Mesenchymal stem cell (in vitro differentiated cells and primary cell): ENCODE results near the gene CDRT4.

Experiments used
- DNase-seq: peaks from one replicate; pipeline ENCODE4 v3.0.0-alpha.2; 2013
- H2AFZ ChIP-seq: one replicate; pipeline ENCODE4 v1.6.1; 2013; ENCODE audit warnings: low read depth, mild to moderate bottlenecking, control low read depth, inconsistent platforms, low read length, moderate library complexity
- H2AK5ac ChIP-seq: 2 replicates; pipeline ENCODE4 v1.6.1; 2013; ENCODE audit warnings: low read length, moderate library complexity, mild to moderate bottlenecking, inconsistent platforms; ENCODE audit not compliant: severe bottlenecking
- H2BK120ac ChIP-seq: one replicate; pipeline ENCODE4 v1.6.1; 2013; ENCODE audit warnings: low read depth, mild to moderate bottlenecking, inconsistent platforms, low read length, moderate library complexity
- H2BK12ac ChIP-seq, 2 experiments: one replicate each; pipeline ENCODE4 v1.6.1; 2013; ENCODE audit warnings: inconsistent platforms in 2 of 2, low read length in 2 of 2, mild to moderate bottlenecking in 2 of 2, moderate library complexity in 2 of 2, control low read depth in 1 of 2
- H2BK15ac ChIP-seq: one replicate; pipeline ENCODE4 v1.6.1; 2013; ENCODE audit warnings: mild to moderate bottlenecking, low read depth, inconsistent platforms; ENCODE audit not compliant: poor library complexity, severe bottlenecking
- H2BK5ac ChIP-seq: 2 replicates; pipeline ENCODE4 v1.6.1; 2013; ENCODE audit warnings: low read depth, mild to moderate bottlenecking, low read length, control low read depth, inconsistent platforms; ENCODE audit not compliant: poor library complexity, severe bottlenecking
- H3K14ac ChIP-seq, 2 experiments: one replicate each; pipeline ENCODE4 v1.6.1; 2013; ENCODE audit warnings: inconsistent platforms in 2 of 2, low read length in 2 of 2, control low read depth in 1 of 2, mild to moderate bottlenecking in 1 of 2, moderate library complexity in 1 of 2
- H3K18ac ChIP-seq, 2 experiments: one replicate each; pipeline ENCODE4 v1.6.1; 2013; ENCODE audit warnings: inconsistent platforms in 2 of 2, low read length in 2 of 2, control low read depth in 1 of 2, low read depth in 1 of 2, mild to moderate bottlenecking in 1 of 2
- H3K23ac ChIP-seq, 2 experiments: one replicate each; pipeline ENCODE4 v1.6.1; 2013; ENCODE audit warnings: inconsistent platforms in 2 of 2, low read length in 2 of 2, mild to moderate bottlenecking in 2 of 2, moderate library complexity in 2 of 2, control low read depth in 1 of 2
- H3K27ac ChIP-seq: 2 replicates; pipeline ENCODE4 v1.5.1; 2013; ENCODE audit warnings: mild to moderate bottlenecking, moderate library complexity, low read length, control low read depth, inconsistent platforms; ENCODE audit not compliant: poor library complexity, severe bottlenecking
- H3K27me3 ChIP-seq, 2 experiments: 2 replicates each; pipeline versions ENCODE4 v1.6.1 to v1.7.0; 2013; ENCODE audit warnings: low read length in 2 of 2, mild to moderate bottlenecking in 2 of 2, moderate library complexity in 2 of 2, control low read depth in 1 of 2, inconsistent platforms in 1 of 2; ENCODE audit not compliant: control insufficient read depth in 1 of 2, insufficient read depth in 1 of 2
- H3K36me3 ChIP-seq, 2 experiments: 2 replicates each; pipeline versions ENCODE4 v1.6.1 to v1.7.0; 2013; ENCODE audit warnings: low read length in 2 of 2, control low read depth in 1 of 2, inconsistent platforms in 1 of 2, low read depth in 1 of 2, mild to moderate bottlenecking in 1 of 2; ENCODE audit not compliant: insufficient read depth in 2 of 2, control insufficient read depth in 1 of 2
- H3K4ac ChIP-seq, 2 experiments: one replicate each; pipeline ENCODE4 v1.6.1; 2013; ENCODE audit warnings: inconsistent platforms in 2 of 2, low read length in 2 of 2, mild to moderate bottlenecking in 2 of 2, moderate library complexity in 2 of 2, control low read depth in 1 of 2, low read depth in 1 of 2
- H3K4me1 ChIP-seq: 2 replicates; pipeline ENCODE4 v1.6.1; 2013; ENCODE audit warnings: low read depth, low read length, control low read depth; ENCODE audit not compliant: control insufficient read depth, insufficient read depth
- H3K4me2 ChIP-seq: 2 replicates; pipeline ENCODE4 v1.6.1; 2013; ENCODE audit warnings: low read length, mild to moderate bottlenecking, inconsistent platforms; ENCODE audit not compliant: poor library complexity, severe bottlenecking
- H3K4me3 ChIP-seq, 2 experiments: 2 replicates each; pipeline versions ENCODE4 v1.5.1 to v1.7.0; 2013; ENCODE audit warnings: low read length in 2 of 2, mild to moderate bottlenecking in 2 of 2, control low read depth in 1 of 2, low read depth in 1 of 2; ENCODE audit not compliant: insufficient read depth in 1 of 2
- H3K79me1 ChIP-seq: replicated peaks from 2 replicates; pipeline ENCODE4 v1.6.1; 2013; ENCODE audit warnings: mild to moderate bottlenecking, control low read depth, low read length, inconsistent platforms; ENCODE audit not compliant: poor library complexity, severe bottlenecking
- H3K9ac ChIP-seq: 2 replicates; pipeline ENCODE4 v1.7.0; 2013; ENCODE audit warnings: mild to moderate bottlenecking, low read length, moderate library complexity
- H3K9me3 ChIP-seq: 2 replicates; pipeline ENCODE4 v1.7.0; 2013; ENCODE audit warnings: mild to moderate bottlenecking, low read length; ENCODE audit not compliant: control insufficient read depth
- H4K8ac ChIP-seq: one replicate; pipeline ENCODE4 v1.6.1; 2013; ENCODE audit warnings: inconsistent platforms, mild to moderate bottlenecking, low read length, moderate library complexity
- H4K91ac ChIP-seq: one replicate; pipeline ENCODE4 v1.6.1; 2013; ENCODE audit warnings: mild to moderate bottlenecking, low read length, inconsistent platforms
- WGBS: methylation state at CpG from one replicate; pipeline ENCODE4 v1.1.7; 2013; ENCODE audit warnings: mixed read lengths; 5-methylcytosine and 5-hydroxymethylcytosine counted together

CDRT4 gene

GRCh38 chr17:15509095-15509494 is 41.7 kb upstream of the CDRT4 start:
- peaks cover 0 to 14% of the 10 kb centered on the region in 2 experiments for H3K36me3 ChIP-seq
- no peak overlapping the region for H3K4ac ChIP-seq
- H2BK120ac ChIP-seq, result no peak overlapping the region
- no peak overlapping the region for H2BK12ac ChIP-seq
- H3K9ac ChIP-seq, result no peak overlapping the region
- H3K4me3 ChIP-seq, result no peak overlapping the region
- no peak overlapping the region for H4K8ac ChIP-seq
- DNase-seq, result no peak
- H3K23ac ChIP-seq, result no peak overlapping the region
- H3K4me2 ChIP-seq, result no peak overlapping the region
- H2AK5ac ChIP-seq, result no peak overlapping the region
- 98% methylated on average over 5 of the region's 5 CpGs for WGBS
- no peak overlapping the region for H3K14ac ChIP-seq
- peaks cover 12% of the 10 kb centered on the region for H3K79me1 ChIP-seq
- no peaks in the 10 kb centered on the region for H3K9me3 ChIP-seq
- H3K27me3 ChIP-seq, result no peaks in the 10 kb centered on the region
- H3K4me1 ChIP-seq, result peaks cover 4% of the 10 kb centered on the region
- no peak overlapping the region for H2BK5ac ChIP-seq
- H3K27ac ChIP-seq, result no peak overlapping the region
- no peak overlapping the region for H4K91ac ChIP-seq
- no peak overlapping the region for H3K18ac ChIP-seq
- H2BK15ac ChIP-seq, result no peak overlapping the region
- no peak overlapping the region for H2AFZ ChIP-seq

- Histone ChIP-seq H2BK5ac (no peak overlapping the region), H3K23ac (no peak overlapping the region), H3K9ac (no peak overlapping the region), H2BK12ac (no peak overlapping the region), H3K4me2 (no peak overlapping the region), H2AK5ac (no peak overlapping the region), H3K27ac (no peak overlapping the region), H2AFZ (no peak overlapping the region), H3K27me3 (no peaks in the 10 kb centered on the region), H3K36me3 (peaks cover 0 to 11% of the 10 kb centered on the region in 2 experiments), H3K4me1 (peaks cover 4% of the 10 kb centered on the region), H2BK15ac (no peak overlapping the region), H2BK120ac (no peak overlapping the region), H3K18ac (no peak overlapping the region), H3K79me1 (peaks cover 11% of the 10 kb centered on the region), H4K91ac (no peak overlapping the region), H4K8ac (no peak overlapping the region), H3K9me3 (no peaks in the 10 kb centered on the region), H3K4me3 (no peak overlapping the region), H3K4ac (no peak overlapping the region), H3K14ac (no peak overlapping the region)
- WGBS, result 79% methylated on average over 7 of the region's 7 CpGs
- no peak for DNase-seq
These were observed 41.0 kb upstream of the CDRT4 start for GRCh38 chr17:15508466-15508865.

- no peak overlapping the region for H2AFZ ChIP-seq
- no peak overlapping the region for H2BK15ac ChIP-seq
- no peaks in the 10 kb centered on the region for H3K9me3 ChIP-seq
- DNase-seq, result no peak
- H3K36me3 ChIP-seq, result peaks cover 0 to 11% of the 10 kb centered on the region in 2 experiments
- no peak overlapping the region for H3K4me2 ChIP-seq
- H2AK5ac ChIP-seq, result no peak overlapping the region
- H2BK120ac ChIP-seq, result no peak overlapping the region
- H3K18ac ChIP-seq, result no peak overlapping the region
- peaks cover 6% of the 10 kb centered on the region for H3K4me1 ChIP-seq
- H2BK5ac ChIP-seq, result no peak overlapping the region
- no peak overlapping the region for H3K4ac ChIP-seq
- H2BK12ac ChIP-seq, result no peak overlapping the region
- WGBS, result 95% methylated on average over 3 of the region's 3 CpGs
- no peaks in the 10 kb centered on the region for H3K27me3 ChIP-seq
- no peak overlapping the region for H3K14ac ChIP-seq
- no peak overlapping the region for H4K91ac ChIP-seq
- peaks cover 9% of the 10 kb centered on the region for H3K79me1 ChIP-seq
- no peak overlapping the region for H3K9ac ChIP-seq
- no peak overlapping the region for H3K23ac ChIP-seq
- no peak overlapping the region for H3K4me3 ChIP-seq
- no peak overlapping the region for H4K8ac ChIP-seq
- no peak overlapping the region for H3K27ac ChIP-seq
These were observed 40.5 kb upstream of the CDRT4 start for GRCh38 chr17:15507896-15508295.

GRCh38 chr17:15507001-15507400 is 39.6 kb upstream of the CDRT4 start:
- H2AFZ ChIP-seq, result no peak overlapping the region
- 98% methylated on average over 9 of the region's 9 CpGs for WGBS
- H3K9ac ChIP-seq, result no peak overlapping the region
- no peak overlapping the region for H3K4ac ChIP-seq
- H4K91ac ChIP-seq, result no peak overlapping the region
- H3K23ac ChIP-seq, result no peak overlapping the region
- H3K27me3 ChIP-seq, result no peaks in the 10 kb centered on the region
- peaks cover 7% of the 10 kb centered on the region for H3K79me1 ChIP-seq
- no peak overlapping the region for H3K27ac ChIP-seq
- H2AK5ac ChIP-seq, result no peak overlapping the region
- no peak overlapping the region for H2BK120ac ChIP-seq
- H3K18ac ChIP-seq, result no peak overlapping the region
- peaks cover 9% of the 10 kb centered on the region for H3K4me1 ChIP-seq
- no peak overlapping the region for H3K4me2 ChIP-seq
- no peak overlapping the region for H2BK5ac ChIP-seq
- no peak overlapping the region for H3K14ac ChIP-seq
- no peak overlapping the region for H3K4me3 ChIP-seq
- H2BK12ac ChIP-seq, result no peak overlapping the region
- peaks cover 0 to 14% of the 10 kb centered on the region in 2 experiments for H3K36me3 ChIP-seq
- no peak overlapping the region for H4K8ac ChIP-seq
- H3K9me3 ChIP-seq, result no peaks in the 10 kb centered on the region
- no peak overlapping the region for H2BK15ac ChIP-seq
- DNase-seq, result no peak
